T-cell (primary cell): ENCODE measurements around the gene SLC1A7. TPM values are rescaled to one million over a fixed set of nuclear protein-coding genes. Genes with fewer than 3 reads are reported as not detected.

ENCODE experiments used
- ATAC-seq, 4 experiments: fragments of 200-7000 bp in 3 of 4; fragments of 150-1000 bp in 1 of 4; cut with Tn5 transposase; replicated peaks in 1 of 4; 1 replicate in 3 of 4; 2 replicates in 1 of 4; pipeline ENCODE4 v1.10.0; 2021; ENCODE audit warnings: moderate library complexity in 3 of 4, mild to moderate bottlenecking in 2 of 4, moderate number of reproducible peaks in 1 of 4
- CTCF ChIA-PET, 2 donors: fragments of 300-600 bp; sonication (Branson Sonifier 250); formaldehyde crosslinking; loops; one replicate each; lab custom pipeline; 2022; ENCODE audit warnings: antibody characterized with exemption in 2 of 2; lab: Charles Lee
- POLR2A ChIA-PET, 2 donors: fragments of 300-600 bp; sonication (Branson Sonifier 250); formaldehyde crosslinking; loops; one replicate each; lab custom pipeline; 2022; ENCODE audit warnings: antibody characterized with exemption in 2 of 2; lab: Charles Lee
- DNase-seq, 35 experiments: peaks; one replicate each; pipeline versions ENCODE4 v3.0.0 to v3.0.0-alpha.2; 2013 to 2023
- H3K27ac ChIP-seq: one replicate; pipeline ENCODE4 v1.5.1; 2013; ENCODE audit warnings: low read length
- H3K27me3 ChIP-seq, 2 experiments: replicated peaks in 1 of 2; 1 replicate in 1 of 2; 2 replicates in 1 of 2; pipeline versions ENCODE4 v1.6.1 to v1.7.0; 2013; ENCODE audit warnings: low read length in 1 of 2, mixed read lengths in 1 of 2; ENCODE audit not compliant: control insufficient read depth in 2 of 2, insufficient read depth in 2 of 2; ENCODE audit errors: extremely low read depth in 1 of 2
- H3K36me3 ChIP-seq, 2 donors: 1 replicate in 1 of 2; 2 replicates in 1 of 2; pipeline versions ENCODE4 v1.6.1 to v1.7.0; 2013; ENCODE audit warnings: low read length in 1 of 2; ENCODE audit not compliant: control insufficient read depth in 2 of 2, insufficient read depth in 1 of 2; ENCODE audit errors: extremely low read depth in 1 of 2
- H3K4me1 ChIP-seq, 2 experiments: 1 replicate in 1 of 2; 2 replicates in 1 of 2; pipeline versions ENCODE4 v1.6.1 to v1.7.0; 2013; ENCODE audit warnings: low read length in 2 of 2, mixed read lengths in 1 of 2; ENCODE audit not compliant: insufficient read depth in 2 of 2, control insufficient read depth in 1 of 2; ENCODE audit errors: extremely low read depth in 1 of 2
- H3K4me3 ChIP-seq, 2 donors: 1 replicate in 1 of 2; 2 replicates in 1 of 2; pipeline versions ENCODE4 v1.5.1 to v1.7.0; 2013; ENCODE audit warnings: mild to moderate bottlenecking in 2 of 2, low read length in 1 of 2, moderate library complexity in 1 of 2; ENCODE audit not compliant: control insufficient read depth in 1 of 2; ENCODE audit errors: extremely low read depth in 1 of 2
- H3K9me3 ChIP-seq: 2 replicates; pipeline ENCODE4 v1.7.0; 2013
- H3K27ac Mint-ChIP-seq, 2 donors: one replicate each; pipeline ENCODE4 v1.8.0; 2020 to 2021; ENCODE audit warnings: mild to moderate bottlenecking in 2 of 2, mixed read lengths in 2 of 2
- H3K27me3 Mint-ChIP-seq, 2 donors: one replicate each; pipeline ENCODE4 v1.8.0; 2021 to 2022; ENCODE audit warnings: mixed read lengths in 2 of 2
- H3K36me3 Mint-ChIP-seq: one replicate; pipeline ENCODE4 v1.8.0; 2021; ENCODE audit warnings: mixed read lengths
- H3K4me1 Mint-ChIP-seq, 3 donors: one replicate each; pipeline ENCODE4 v1.8.0; 2020 to 2022; ENCODE audit warnings: mixed read lengths in 3 of 3, mild to moderate bottlenecking in 1 of 3
- H3K4me3 Mint-ChIP-seq, 3 donors: one replicate each; pipeline ENCODE4 v1.8.0; 2020 to 2022; ENCODE audit warnings: mild to moderate bottlenecking in 3 of 3, mixed read lengths in 3 of 3, moderate library complexity in 3 of 3
- H3K9me3 Mint-ChIP-seq, 3 donors: one replicate each; pipeline ENCODE4 v1.8.0; 2020 to 2022; ENCODE audit warnings: mixed read lengths in 3 of 3
- WGBS: methylation state at CpG from one replicate; pipeline ENCODE4 v1.1.5; 2013; ENCODE audit warnings: missing lambda C conversion rate; ENCODE audit not compliant: insufficient coverage; 5-methylcytosine and 5-hydroxymethylcytosine counted together
- total RNA-seq, 35 experiments: library from RNA in 6 of 35; stranded (reverse) in 6 of 35; fragments of 120-200 nt in 1 of 35; gene quantifications; one replicate each; pipeline versions ENCODE4 v1.2.1 to v1.2.4 and lab custom pipeline; 2013 to 2026

Gene SLC1A7
- total RNA-seq, 5 donors from 2014 or later (not counting 1 experiment from before 2014, with no cell fraction given) = 0.14 to 0.26 TPM; not detected in 3

DNA sequence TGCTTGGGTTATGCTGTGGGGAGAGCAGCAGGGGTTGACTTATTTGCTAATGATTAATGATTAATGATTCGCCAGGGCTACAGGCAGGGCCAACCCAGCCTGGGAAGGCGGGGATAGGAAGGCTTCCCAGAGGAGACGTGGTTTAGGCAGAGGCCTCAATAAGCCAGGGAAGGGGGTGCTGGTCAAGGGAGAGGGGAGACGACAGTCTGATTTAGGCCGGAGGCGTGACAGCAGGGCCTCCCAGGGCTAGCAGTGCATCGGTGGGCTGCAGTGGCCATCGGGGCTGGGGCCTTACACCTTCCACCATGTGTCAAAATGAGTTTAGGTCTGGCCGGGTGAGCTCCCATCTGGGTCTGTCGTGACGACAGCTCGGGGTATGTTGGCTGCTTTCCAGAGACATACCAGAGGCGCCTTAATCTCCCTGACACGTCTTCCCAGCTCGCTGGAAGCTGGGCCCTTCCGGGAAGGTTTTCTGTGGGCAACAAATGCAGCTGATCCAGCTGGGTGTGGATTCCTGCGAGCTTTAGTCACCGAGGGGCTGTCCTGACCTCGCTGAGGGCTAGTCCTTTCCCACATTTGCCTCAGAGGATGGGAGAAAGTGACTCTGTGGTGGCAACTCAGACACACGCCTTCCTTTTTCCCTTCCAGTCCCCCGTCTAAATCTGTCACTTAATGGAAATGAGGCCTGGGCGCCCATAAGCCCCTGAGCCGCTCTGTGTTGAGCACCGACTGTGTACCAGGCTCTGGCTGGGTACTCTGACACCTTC, 3.7 kb upstream of the SLC1A7 start:
- Histone ChIP-seq H3K27me3 (peaks cover 0 to 5% of the 10 kb centered on the region in 2 experiments), H3K27ac (no peak overlapping the region), H3K4me3 (no peak overlapping the region), H3K4me1 (no peaks in the 10 kb centered on the region), H3K9me3 (no peaks in the 10 kb centered on the region), H3K36me3 (no peaks in the 10 kb centered on the region)
- no peak for ATAC-seq
- no peak for DNase-seq
- Mint-ChIP-seq H3K27me3 (no peaks in the 10 kb centered on the region), H3K27ac (no peak overlapping the region), H3K9me3 (no peaks in the 10 kb centered on the region), H3K4me3 (no peak overlapping the region), H3K4me1 (no peaks in the 10 kb centered on the region), H3K36me3 (no peaks in the 10 kb centered on the region)
- CTCF ChIA-PET = no interaction called here
- POLR2A ChIA-PET = no interaction called here
- WGBS = 88% methylated on average over 20 of the region's 24 CpGs

DNA sequence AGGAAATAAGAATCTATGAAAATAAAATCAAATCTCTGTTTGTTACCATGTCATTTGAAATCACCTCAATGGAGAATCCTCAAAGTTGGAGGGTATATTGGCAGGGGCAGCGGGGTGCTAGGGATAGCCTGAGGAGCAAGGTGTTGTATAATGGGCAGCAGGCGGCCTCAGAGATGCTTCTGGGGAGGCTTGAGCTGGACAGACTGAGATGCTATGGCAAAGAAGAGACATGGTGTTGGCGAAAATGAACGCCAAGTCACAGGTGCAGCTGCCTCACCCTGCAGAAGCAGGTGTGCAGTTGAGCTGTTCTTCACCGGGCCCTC, 3.1 kb upstream of the SLC1A7 start:
- H3K4me3 Mint-ChIP-seq = no peak overlapping the region
- Histone ChIP-seq H3K9me3 (no peaks in the 10 kb centered on the region), H3K27ac (no peak overlapping the region), H3K4me3 (no peak overlapping the region), H3K4me1 (no peaks in the 10 kb centered on the region), H3K27me3 (peaks cover 0 to 5% of the 10 kb centered on the region in 2 experiments), H3K36me3 (no peaks in the 10 kb centered on the region)
- 78% methylated on average over 5 of the region's 5 CpGs for WGBS
- ChIA-PET POLR2A (no interaction called here), CTCF (no interaction called here)
- no peaks in the 10 kb centered on the region for H3K27me3 Mint-ChIP-seq
- DNase-seq (no peak), ATAC-seq (no peak)
- no peaks in the 10 kb centered on the region for H3K36me3 Mint-ChIP-seq
- no peak overlapping the region for H3K27ac Mint-ChIP-seq
- no peaks in the 10 kb centered on the region for H3K4me1 Mint-ChIP-seq
- H3K9me3 Mint-ChIP-seq = no peaks in the 10 kb centered on the region

DNA sequence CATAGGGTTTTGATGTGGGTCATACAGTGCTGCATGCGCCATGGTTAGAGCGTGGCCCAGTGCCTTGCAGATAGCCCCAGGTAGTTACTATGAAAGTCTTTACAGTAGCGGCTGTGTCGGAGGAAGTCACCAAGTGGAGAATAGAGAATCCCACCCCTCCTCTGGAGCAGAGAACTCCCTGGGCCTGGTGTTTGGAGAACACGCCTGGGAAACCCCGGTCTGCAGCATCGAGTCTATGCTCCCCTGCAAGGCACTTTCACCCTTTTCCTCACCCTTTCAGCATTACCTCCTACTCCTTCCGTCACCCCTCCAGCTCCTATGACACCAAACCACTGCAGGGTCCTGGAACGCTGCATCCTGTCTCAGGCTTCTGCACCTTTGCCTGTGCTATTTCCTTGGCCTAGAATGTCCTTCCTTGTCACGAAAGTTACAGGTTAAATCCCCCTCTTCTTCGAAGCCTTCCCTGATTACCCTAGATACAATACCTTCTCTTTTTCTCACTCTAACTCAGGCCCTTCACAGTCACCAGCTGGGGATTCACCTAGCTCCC, 2.7 kb upstream of the SLC1A7 start:
- Mint-ChIP-seq H3K4me1 (no peaks in the 10 kb centered on the region), H3K36me3 (no peaks in the 10 kb centered on the region), H3K27ac (no peak overlapping the region), H3K27me3 (no peaks in the 10 kb centered on the region), H3K4me3 (no peak overlapping the region), H3K9me3 (no peaks in the 10 kb centered on the region)
- POLR2A ChIA-PET = no interaction called here
- Histone ChIP-seq H3K27me3 (peaks cover 0 to 5% of the 10 kb centered on the region in 2 experiments), H3K9me3 (no peaks in the 10 kb centered on the region), H3K36me3 (no peaks in the 10 kb centered on the region), H3K4me3 (no peak overlapping the region), H3K27ac (no peak overlapping the region), H3K4me1 (no peaks in the 10 kb centered on the region)
- 91% methylated on average over 10 of the region's 11 CpGs for WGBS
- ATAC-seq (no peak), DNase-seq (no peak)
- CTCF ChIA-PET = no interaction called here

DNA sequence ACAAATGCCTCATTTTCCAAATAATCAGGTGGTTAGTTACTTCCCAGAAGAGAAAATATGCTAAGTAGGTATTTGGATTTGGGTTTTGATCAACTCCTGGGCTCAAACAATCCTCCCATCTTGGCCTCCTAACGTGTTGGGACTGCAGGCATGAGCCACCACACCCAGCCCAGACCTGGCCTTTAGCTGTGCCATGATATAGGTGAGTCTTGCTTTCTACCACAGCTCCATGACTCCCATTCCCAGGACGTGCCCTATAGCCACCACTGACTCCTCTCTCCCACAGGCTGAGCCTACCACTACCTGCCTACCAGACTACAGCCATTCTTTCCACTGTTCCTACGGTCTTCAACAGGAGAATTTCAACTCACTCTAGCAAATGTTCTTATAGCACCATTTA, 1.8 kb upstream of the SLC1A7 start:
- H3K4me3 ChIP-seq = no peak overlapping the region
- H3K27ac ChIP-seq = no peak overlapping the region
- Mint-ChIP-seq H3K4me1 (no peaks in the 10 kb centered on the region), H3K27me3 (no peaks in the 10 kb centered on the region), H3K36me3 (no peaks in the 10 kb centered on the region), H3K9me3 (no peaks in the 10 kb centered on the region), H3K4me3 (no peak overlapping the region), H3K27ac (no peak overlapping the region)
- peaks cover 0 to 5% of the 10 kb centered on the region in 2 experiments for H3K27me3 ChIP-seq
- ATAC-seq = no peak
- 42% methylated on average over 2 of the region's 3 CpGs for WGBS
- H3K36me3 ChIP-seq = no peaks in the 10 kb centered on the region
- no peak for DNase-seq
- H3K9me3 ChIP-seq = no peaks in the 10 kb centered on the region
- H3K4me1 ChIP-seq = no peaks in the 10 kb centered on the region
- ChIA-PET POLR2A (no interaction called here), CTCF (no interaction called here)

DNA sequence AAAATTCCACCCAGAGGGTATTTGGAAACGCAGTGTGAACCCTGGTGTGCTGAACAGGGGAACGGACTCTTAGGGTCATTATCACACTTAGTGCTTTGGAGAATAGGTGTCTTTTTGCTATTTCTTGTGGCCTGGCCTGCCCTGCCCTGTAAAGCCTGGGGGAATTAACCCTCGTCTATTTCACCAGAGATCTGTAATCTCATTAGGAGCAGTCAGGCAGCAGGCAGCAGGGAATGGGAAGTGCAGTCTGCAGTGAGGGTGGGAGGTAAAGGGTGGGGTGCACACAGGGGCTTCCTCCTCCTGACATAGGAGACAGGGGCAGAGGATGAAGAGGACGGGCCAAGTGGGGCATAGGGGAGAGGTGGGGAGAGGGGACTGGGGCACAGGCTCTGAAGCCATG, 1.1 kb upstream of the SLC1A7 start:
- no peaks in the 10 kb centered on the region for H3K27me3 Mint-ChIP-seq
- H3K4me3 Mint-ChIP-seq = no peak overlapping the region
- ChIA-PET POLR2A (no interaction called here), CTCF (no interaction called here)
- DNase-seq = no peak
- no peak overlapping the region for H3K27ac ChIP-seq
- no peak overlapping the region for H3K27ac Mint-ChIP-seq
- H3K36me3 Mint-ChIP-seq = no peaks in the 10 kb centered on the region
- ATAC-seq = no peak
- no peaks in the 10 kb centered on the region for H3K9me3 Mint-ChIP-seq
- H3K4me1 Mint-ChIP-seq = no peaks in the 10 kb centered on the region
- no peak overlapping the region for H3K4me3 ChIP-seq
- no peaks in the 10 kb centered on the region for H3K36me3 ChIP-seq
- WGBS = 87% methylated on average over 3 of the region's 4 CpGs
- no peaks in the 10 kb centered on the region for H3K9me3 ChIP-seq
- no peaks in the 10 kb centered on the region for H3K4me1 ChIP-seq
- H3K27me3 ChIP-seq = peaks cover 0 to 5% of the 10 kb centered on the region in 2 experiments

DNA sequence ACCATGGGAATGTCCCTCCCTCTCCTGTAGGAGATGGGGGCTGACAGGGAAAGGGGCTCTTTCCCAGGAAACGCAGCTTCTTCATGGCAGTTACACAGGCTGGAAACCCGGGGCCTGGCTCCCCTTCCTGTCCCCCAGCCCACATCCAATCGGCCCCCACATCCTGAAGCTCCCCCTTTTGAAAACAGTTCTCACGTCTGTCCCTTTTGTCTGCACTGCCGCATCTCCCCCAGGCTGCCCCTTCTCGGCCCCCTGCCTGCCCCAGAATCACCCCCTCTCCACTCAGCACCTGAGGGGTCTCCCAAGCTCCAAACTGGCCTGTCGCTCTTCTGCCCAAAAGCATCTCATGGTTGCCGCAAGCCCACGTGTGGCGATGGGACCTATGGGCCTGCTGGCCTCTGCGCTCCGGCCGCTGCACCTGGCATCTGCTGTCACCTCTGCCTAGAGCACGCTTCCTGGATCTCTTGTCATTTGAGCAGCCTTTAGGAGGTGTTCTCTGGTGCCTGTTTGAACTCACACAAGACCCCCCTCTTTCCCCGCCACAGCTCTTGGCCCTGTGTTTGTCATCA, 867 bp downstream of the SLC1A7 start:
- Histone ChIP-seq H3K4me1 (no peaks in the 10 kb centered on the region), H3K36me3 (no peaks in the 10 kb centered on the region), H3K27ac (no peak overlapping the region), H3K9me3 (peaks cover 2% of the 10 kb centered on the region), H3K4me3 (no peak overlapping the region), H3K27me3 (peaks cover 0 to 5% of the 10 kb centered on the region in 2 experiments)
- ChIA-PET CTCF (no interaction called here), POLR2A (interaction anchor here in 1 of 2 donors (0.7 kb wide), 1 partner anchor 900 kb away, joined by 3 read pairs; no protein-coding TSS in a partner anchor)
- Mint-ChIP-seq H3K9me3 (peaks cover 6 to 10% (median 6%) of the 10 kb centered on the region in 3 donors), H3K36me3 (peaks cover 6% of the 10 kb centered on the region), H3K27me3 (no peaks in the 10 kb centered on the region), H3K4me1 (no peaks in the 10 kb centered on the region), H3K4me3 (no peak overlapping the region), H3K27ac (no peak overlapping the region)
- WGBS = 85% methylated on average over 11 of the region's 15 CpGs
- no peak for ATAC-seq
- DNase-seq = no peak
